Esophagus squamous epithelium (tissue), 5 donors: ENCODE data around the gene DERA. TPM values are rescaled to one million over a fixed set of nuclear protein-coding genes. Genes with fewer than 3 reads are reported as not detected.
A peak's percentile ranks its signal among the peaks of the same experiment; 100 is the strongest.

ENCODE experiments used
- DNase-seq: peaks from one replicate; lab custom pipeline; 2025; lab: John Stamatoyannopoulos, UW
- H3K27ac ChIP-seq, 4 donors: fragments of 200-600 bp; sonication (generic); one replicate each; pipeline ENCODE4 v1.5.1; 2016 to 2019; ENCODE audit warnings: mild to moderate bottlenecking in 1 of 4
- H3K27me3 ChIP-seq, 4 donors: fragments of 200-600 bp; sonication (generic); 1 replicate in 3 of 4; 2 replicates in 1 of 4; pipeline versions ENCODE4 v1.5.1 to v1.6.0; 2017 to 2021; ENCODE audit warnings: antibody characterized with exemption in 1 of 4
- H3K36me3 ChIP-seq, 3 donors: fragments of 200-600 bp; sonication (generic); one replicate each; pipeline ENCODE4 v1.5.1; 2016 to 2019
- H3K4me1 ChIP-seq, 3 donors: fragments of 200-600 bp; sonication (generic); one replicate each; pipeline ENCODE4 v1.5.1; 2017 to 2019
- H3K4me3 ChIP-seq, 4 donors: fragments of 200-600 bp; sonication (generic); 1 replicate in 3 of 4; 2 replicates in 1 of 4; pipeline ENCODE4 v1.5.1; 2016 to 2019; ENCODE audit warnings: mild to moderate bottlenecking in 2 of 4, moderate library complexity in 1 of 4
- H3K9me3 ChIP-seq, 3 donors: fragments of 200-600 bp; sonication (generic); one replicate each; pipeline ENCODE4 v1.5.1; 2016 to 2019
- POLR2A ChIP-seq, 4 donors: fragments of 450-650 bp; IDR thresholded peaks; one replicate each; pipeline ENCODE4 v1.6.1; 2017; ENCODE audit warnings: antibody characterized with exemption in 4 of 4, mild to moderate bottlenecking in 4 of 4, moderate library complexity in 3 of 4
- WGBS, 2 donors: methylation state at CpG; one replicate each; pipeline ENCODE4 v1.1.5; 2018; 5-methylcytosine and 5-hydroxymethylcytosine counted together
- intact Hi-C: fragments of 100-400 bp; cut with DNase I; formaldehyde crosslinking; loops from one replicate; pipeline ENCODE4 v1.15.0; 2022
- total RNA-seq, 4 donors: library from RNA; depleted of rRNA; stranded (reverse); fragments of >200 nt; gene quantifications; one replicate each; pipeline ENCODE4 v1.1.0, GENCODE V29; 2016
- TF ChIP-seq, protein P1 (sequence below), 6 experiments: fragments of 450-650 bp in 4 of 6; fragments of 200-600 bp in 2 of 6; sonication (generic) in 2 of 6; IDR thresholded peaks; one replicate each; pipeline ENCODE4 v1.5.1; 2016 to 2019; ENCODE audit warnings: antibody characterized with exemption in 6 of 6, mild to moderate bottlenecking in 4 of 6, moderate library complexity in 4 of 6
- donor health status: DM: yes; HTN: yes; CAD: no.

Gene DERA
- total RNA-seq, 4 donors from 2014 or later = 25.8 to 68.2 (median 41.7) TPM

DNA sequence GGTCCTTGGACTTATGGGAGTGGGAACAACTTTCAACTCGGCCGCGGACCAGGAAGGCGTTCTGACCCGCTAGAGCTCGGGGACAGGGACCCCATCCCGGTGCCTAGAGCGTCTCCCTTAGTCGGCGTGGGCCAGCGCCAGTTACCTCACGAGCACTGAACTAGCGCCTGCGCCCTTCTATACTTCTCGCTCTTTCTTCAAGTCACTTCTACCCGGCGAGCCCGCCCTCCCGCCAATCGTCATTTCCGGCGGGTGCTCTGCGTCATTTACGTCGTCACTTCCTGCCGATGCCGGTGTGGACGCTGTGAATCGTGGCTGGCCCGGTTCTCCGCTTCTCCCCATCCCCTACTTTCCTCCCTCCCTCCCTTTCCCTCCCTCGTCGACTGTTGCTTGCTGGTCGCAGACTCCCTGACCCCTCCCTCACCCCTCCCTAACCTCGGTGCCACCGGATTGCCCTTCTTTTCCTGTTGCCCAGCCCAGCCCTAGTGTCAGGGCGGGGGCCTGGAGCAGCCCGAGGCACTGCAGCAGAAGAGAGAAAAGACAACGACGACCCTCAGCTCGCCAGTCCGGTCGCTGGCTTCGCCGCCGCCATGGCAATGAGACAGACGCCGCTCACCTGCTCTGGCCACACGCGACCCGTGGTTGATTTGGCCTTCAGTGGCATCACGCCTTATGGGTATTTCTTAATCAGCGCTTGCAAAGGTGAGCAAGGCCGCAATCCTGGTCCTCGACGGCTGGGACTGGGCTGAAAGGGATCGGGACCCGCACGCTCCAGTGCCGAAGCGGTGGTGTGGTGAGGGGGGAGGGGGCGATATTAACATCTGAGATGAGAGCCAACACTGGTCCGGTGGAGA, 28.8 kb upstream of the DERA start, which contains the start of gene STRAP:
Gene STRAP, plus strand, starts transcription at position 270 of the 854 bp plus-strand sequence. Its CDS starts 321 bp downstream, at position 591.
- Histone ChIP-seq H3K9me3 (no peaks in the 10 kb centered on the region), H3K27me3 (no peaks in the 10 kb centered on the region), H3K4me3 (peak within 1 kb of the TSS; percentile 51 to 93 (median 80)), H3K27ac (peak within 1 kb of the TSS; percentile 92 to 99 (median 97)), H3K36me3 (peaks cover 0 to 9% (median 0%) of the 10 kb centered on the region in 3 donors), H3K4me1 (peaks cover 9 to 51% (median 14%) of the 10 kb centered on the region in 3 donors)
- intact Hi-C loops = no loop called here
- TF ChIP-seq POLR2A (IDR thresholded peaks at IDR 0.05) = peak in 3 of 4 donors; percentile 97 to 99 (median 98)
- TF ChIP-seq, protein P1, sequence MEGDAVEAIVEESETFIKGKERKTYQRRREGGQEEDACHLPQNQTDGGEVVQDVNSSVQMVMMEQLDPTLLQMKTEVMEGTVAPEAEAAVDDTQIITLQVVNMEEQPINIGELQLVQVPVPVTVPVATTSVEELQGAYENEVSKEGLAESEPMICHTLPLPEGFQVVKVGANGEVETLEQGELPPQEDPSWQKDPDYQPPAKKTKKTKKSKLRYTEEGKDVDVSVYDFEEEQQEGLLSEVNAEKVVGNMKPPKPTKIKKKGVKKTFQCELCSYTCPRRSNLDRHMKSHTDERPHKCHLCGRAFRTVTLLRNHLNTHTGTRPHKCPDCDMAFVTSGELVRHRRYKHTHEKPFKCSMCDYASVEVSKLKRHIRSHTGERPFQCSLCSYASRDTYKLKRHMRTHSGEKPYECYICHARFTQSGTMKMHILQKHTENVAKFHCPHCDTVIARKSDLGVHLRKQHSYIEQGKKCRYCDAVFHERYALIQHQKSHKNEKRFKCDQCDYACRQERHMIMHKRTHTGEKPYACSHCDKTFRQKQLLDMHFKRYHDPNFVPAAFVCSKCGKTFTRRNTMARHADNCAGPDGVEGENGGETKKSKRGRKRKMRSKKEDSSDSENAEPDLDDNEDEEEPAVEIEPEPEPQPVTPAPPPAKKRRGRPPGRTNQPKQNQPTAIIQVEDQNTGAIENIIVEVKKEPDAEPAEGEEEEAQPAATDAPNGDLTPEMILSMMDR (IDR thresholded peaks at IDR 0.05) = no peak
- peak; percentile 81 for DNase-seq
- WGBS, 2 donors = 0 to 1% methylated on average over 24 to 52 of the region's 63 CpGs

DNA sequence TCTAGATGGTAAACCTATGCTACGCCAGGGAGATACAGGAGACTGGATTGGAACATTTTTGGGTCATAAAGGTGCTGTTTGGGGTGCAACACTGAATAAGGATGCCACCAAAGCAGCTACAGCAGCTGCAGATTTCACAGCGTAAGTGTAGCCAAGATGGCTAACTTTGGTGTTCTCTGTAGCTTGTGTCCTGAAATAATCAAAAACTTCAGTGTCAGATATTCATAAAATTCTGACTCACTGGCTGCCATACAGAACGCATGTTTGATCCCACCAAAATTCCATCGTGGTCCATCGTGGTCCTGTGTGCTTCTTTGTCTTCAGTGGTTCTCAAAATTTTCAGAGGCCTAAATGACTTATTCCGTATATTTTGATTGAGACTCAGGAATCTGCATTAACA, 27.6 kb upstream of the DERA start:
- 38 to 40% methylated on average over 6 of the region's 6 CpGs for WGBS, 2 donors

DNA sequence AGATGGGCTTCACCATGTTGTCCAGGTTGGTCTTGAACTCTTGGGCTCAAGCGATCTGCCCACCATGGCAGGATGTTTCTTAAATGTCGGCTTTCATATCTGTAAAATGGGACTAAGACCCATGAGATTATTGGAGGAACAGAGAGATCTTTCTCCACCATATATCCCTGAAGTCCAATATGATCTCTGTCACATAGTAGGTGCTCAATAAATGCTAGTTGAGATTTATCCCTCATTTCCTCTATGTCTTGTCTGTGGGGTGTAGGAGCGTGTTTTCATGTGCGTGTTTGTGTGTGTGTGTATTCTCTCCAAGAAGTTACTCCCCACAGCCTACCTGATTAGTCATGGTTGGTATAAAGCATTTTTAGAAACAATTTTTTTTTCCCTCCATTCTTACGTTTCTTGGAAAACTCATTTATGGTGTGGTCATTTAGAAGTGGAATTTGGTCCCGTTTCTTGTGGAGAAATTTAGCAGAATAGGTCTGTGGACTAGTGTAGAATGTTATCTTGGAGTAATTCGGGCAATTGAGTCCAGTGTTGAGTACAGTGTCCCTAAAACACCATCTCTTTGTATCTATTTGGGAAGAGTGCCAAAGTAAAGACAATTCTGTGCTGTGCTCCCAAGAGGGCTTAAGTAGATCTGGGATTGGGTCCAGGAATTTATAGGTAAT, 24.6 kb upstream of the DERA start:
- peaks cover 0 to 29% (median 0%) of the 10 kb centered on the region in 3 donors for H3K36me3 ChIP-seq
- H3K9me3 ChIP-seq = no peaks in the 10 kb centered on the region
- no peak overlapping the region for H3K4me3 ChIP-seq
- H3K4me1 ChIP-seq = peaks cover 9 to 64% (median 14%) of the 10 kb centered on the region in 3 donors
- DNase-seq = no peak
- no peak overlapping the region for H3K27ac ChIP-seq
- TF ChIP-seq, protein P1 (IDR thresholded peaks at IDR 0.05) = no peak
- no peak for TF ChIP-seq POLR2A (IDR thresholded peaks at IDR 0.05)
- no peaks in the 10 kb centered on the region for H3K27me3 ChIP-seq
- intact Hi-C loops = no loop called here
- 82 to 83% methylated on average over 5 to 7 of the region's 7 CpGs for WGBS, 2 donors

More for the DNA sequence above, 27.6 kb upstream of the DERA start:
- Histone ChIP-seq H3K9me3 (no peaks in the 10 kb centered on the region), H3K4me3 (peak overlapping the region; percentile 51 to 93 (median 80)), H3K36me3 (peaks cover 0 to 9% (median 0%) of the 10 kb centered on the region in 3 donors), H3K27me3 (no peaks in the 10 kb centered on the region), H3K4me1 (peaks cover 9 to 63% (median 14%) of the 10 kb centered on the region in 3 donors), H3K27ac (peak overlapping the region in 3 of 4 donors; percentile 92 to 99 (median 96))
- intact Hi-C loops = no loop called here
- no peak for TF ChIP-seq POLR2A (IDR thresholded peaks at IDR 0.05)
- TF ChIP-seq, protein P1 (IDR thresholded peaks at IDR 0.05) = no peak
- DNase-seq = no peak

DNA sequence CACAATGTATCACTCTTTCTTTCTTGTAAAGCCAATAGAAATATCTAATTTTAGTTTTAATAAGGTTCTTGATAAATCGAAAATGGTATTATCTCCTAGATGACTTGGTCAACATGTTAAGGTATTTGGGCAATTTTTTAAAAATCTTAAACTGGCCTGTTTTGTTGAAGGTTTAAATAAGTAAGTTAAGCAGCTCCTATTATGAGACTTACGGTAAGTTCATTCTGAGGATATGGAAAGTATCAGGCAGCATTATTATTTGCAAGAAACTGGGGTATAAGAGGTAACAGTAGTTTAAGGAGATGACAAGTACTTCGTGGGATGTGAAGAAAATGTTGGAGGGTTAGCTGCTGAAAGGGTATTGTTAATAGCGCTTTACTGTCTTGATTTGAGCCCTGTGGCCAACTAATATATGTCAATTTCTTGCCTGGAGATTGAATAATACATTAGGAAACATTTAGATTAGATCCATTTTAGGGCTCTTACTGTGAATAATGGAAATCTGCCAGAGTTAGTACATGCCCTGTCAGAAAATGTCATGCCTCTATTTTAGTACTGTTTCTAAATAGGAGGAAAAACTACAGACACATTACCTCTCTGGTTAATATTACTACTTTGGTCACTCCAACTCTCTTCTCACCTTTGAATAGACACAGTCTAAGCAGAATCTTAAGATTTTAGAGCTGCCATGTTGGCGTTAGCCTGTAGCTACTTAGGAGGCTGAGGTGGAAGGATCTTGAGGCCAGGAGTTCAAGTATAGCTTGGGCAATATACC, 23.9 kb upstream of the DERA start:
- TF ChIP-seq POLR2A (IDR thresholded peaks at IDR 0.05) = no peak
- TF ChIP-seq, protein P1 (IDR thresholded peaks at IDR 0.05) = no peak
- Histone ChIP-seq H3K4me1 (peaks cover 9 to 62% (median 14%) of the 10 kb centered on the region in 3 donors), H3K4me3 (no peak overlapping the region), H3K27ac (no peak overlapping the region), H3K36me3 (peaks cover 0 to 36% (median 0%) of the 10 kb centered on the region in 3 donors), H3K27me3 (no peaks in the 10 kb centered on the region), H3K9me3 (no peaks in the 10 kb centered on the region)
- DNase-seq = no peak
- 82 to 83% methylated on average over 5 of the region's 5 CpGs for WGBS, 2 donors
- intact Hi-C loops = no loop called here
